ENCODE results near the gene BAIAP2.

The BAIAP2 gene

DNA sequence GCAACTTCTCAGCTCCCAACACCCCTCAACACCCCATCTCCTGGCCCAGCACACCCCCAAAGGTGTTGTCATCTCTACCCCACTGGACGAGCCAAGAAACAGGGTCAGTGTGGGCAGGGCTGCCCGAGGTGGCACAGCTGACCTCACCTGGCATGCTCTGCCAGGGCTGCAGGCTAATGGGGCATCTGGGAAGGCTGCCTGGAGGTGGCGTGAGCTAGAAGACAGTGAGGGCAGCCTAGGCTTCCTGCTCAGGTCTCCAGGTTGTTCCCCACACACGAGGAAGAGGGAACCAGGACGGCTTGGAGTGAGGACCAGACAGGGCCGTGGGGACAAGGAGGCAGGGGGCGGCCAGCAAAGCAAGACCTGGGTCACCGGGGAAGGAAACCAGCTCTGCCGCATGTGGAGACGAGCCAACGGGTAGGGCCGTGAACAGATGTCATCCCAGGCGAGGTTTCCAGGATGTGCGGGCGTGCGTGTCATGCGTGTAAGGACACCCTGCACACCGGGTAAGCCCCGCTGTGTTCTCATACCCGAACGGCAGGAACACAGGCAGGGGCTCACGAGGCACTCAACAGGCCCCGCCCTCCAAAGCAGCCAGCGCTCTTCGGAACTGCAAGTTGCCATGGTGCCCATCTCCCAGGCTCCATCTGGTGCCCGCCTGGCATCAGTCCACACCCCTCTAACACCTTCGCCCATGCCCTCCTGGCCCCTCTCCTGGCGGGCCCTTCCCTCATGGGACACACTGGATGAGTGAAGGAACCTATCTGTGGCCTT is 100.7 kb downstream of the BAIAP2 start:
- H3K9me2 ChIP-seq (replicated peaks; ENCODE audit: insufficient read depth, low read length), result no peaks in the 10 kb centered on the region
- no peaks in the 10 kb centered on the region for H4K20me1 ChIP-seq (ENCODE audit: insufficient read depth, low read length)
- H3K36me3 ChIP-seq (replicated peaks; ENCODE audit: insufficient read depth, low read length), result no peaks in the 10 kb centered on the region
- H3K79me2 ChIP-seq (ENCODE audit: low read length), result no peaks in the 10 kb centered on the region
- H3K27me3 ChIP-seq (replicated peaks; ENCODE audit: insufficient read depth, low read length), result peaks cover 77% of the 10 kb centered on the region
- no peak overlapping the region for H3K27ac ChIP-seq (ENCODE audit: low read length)
- no peaks in the 10 kb centered on the region for H3K4me1 ChIP-seq (ENCODE audit: low read length)
- TF ChIP-seq EZH2phosphoT487 (IDR thresholded peaks at IDR 0.05; ENCODE audit: low read length) (no peak), EZH2 (optimal IDR thresholded peaks at IDR 0.05; ENCODE audit: low read depth, low read length) (no peak)
- TF ChIP-seq, protein P1, sequence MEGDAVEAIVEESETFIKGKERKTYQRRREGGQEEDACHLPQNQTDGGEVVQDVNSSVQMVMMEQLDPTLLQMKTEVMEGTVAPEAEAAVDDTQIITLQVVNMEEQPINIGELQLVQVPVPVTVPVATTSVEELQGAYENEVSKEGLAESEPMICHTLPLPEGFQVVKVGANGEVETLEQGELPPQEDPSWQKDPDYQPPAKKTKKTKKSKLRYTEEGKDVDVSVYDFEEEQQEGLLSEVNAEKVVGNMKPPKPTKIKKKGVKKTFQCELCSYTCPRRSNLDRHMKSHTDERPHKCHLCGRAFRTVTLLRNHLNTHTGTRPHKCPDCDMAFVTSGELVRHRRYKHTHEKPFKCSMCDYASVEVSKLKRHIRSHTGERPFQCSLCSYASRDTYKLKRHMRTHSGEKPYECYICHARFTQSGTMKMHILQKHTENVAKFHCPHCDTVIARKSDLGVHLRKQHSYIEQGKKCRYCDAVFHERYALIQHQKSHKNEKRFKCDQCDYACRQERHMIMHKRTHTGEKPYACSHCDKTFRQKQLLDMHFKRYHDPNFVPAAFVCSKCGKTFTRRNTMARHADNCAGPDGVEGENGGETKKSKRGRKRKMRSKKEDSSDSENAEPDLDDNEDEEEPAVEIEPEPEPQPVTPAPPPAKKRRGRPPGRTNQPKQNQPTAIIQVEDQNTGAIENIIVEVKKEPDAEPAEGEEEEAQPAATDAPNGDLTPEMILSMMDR (IDR thresholded peaks at IDR 0.05; ENCODE audit: low read length), result no peak
- no peaks in the 10 kb centered on the region for H3K9me3 ChIP-seq (replicated peaks; ENCODE audit: insufficient read depth, low read length)
- H3F3A ChIP-seq (ENCODE audit: insufficient read depth, low read length), result no peaks in the 10 kb centered on the region
- H3K9ac ChIP-seq (ENCODE audit: low read length), result no peak overlapping the region
- H3K4me3 ChIP-seq (ENCODE audit: low read length), result no peak overlapping the region
- no peak for DNase-seq
- H3K4me2 ChIP-seq (ENCODE audit: low read depth, low read length), result no peak overlapping the region
- H2AFZ ChIP-seq (ENCODE audit: low read length), result no peak overlapping the region

DNA sequence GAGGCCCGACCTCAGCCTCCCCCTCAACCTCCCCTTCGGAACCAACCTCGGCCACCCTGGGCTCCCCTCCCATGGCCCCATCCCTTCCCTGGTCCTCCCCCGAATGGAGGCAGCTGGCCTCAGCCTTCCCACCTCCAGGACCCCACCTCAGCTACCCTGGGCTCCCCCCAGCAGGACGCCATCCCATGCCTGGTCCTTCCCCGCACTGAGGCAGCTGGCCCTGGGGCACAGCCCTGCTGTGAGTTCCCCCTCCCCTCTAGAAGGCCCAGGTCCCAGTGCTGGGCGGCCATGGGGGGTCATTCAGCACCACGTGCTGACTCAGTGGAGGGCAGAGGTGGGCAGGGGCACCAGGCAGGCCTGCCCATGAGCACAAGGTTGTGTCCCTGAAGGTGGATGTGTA is 101.4 kb downstream of the BAIAP2 start:
- peaks cover 77% of the 10 kb centered on the region for H3K27me3 ChIP-seq (replicated peaks; ENCODE audit: insufficient read depth, low read length)
- H2AFZ ChIP-seq (ENCODE audit: low read length), result no peak overlapping the region
- no peak for TF ChIP-seq EZH2 (optimal IDR thresholded peaks at IDR 0.05; ENCODE audit: low read depth, low read length)
- TF ChIP-seq, protein P1 (IDR thresholded peaks at IDR 0.05; ENCODE audit: low read length), result no peak
- TF ChIP-seq EZH2phosphoT487 (IDR thresholded peaks at IDR 0.05; ENCODE audit: low read length), result no peak
- no peaks in the 10 kb centered on the region for H3K9me3 ChIP-seq (replicated peaks; ENCODE audit: insufficient read depth, low read length)
- no peaks in the 10 kb centered on the region for H3F3A ChIP-seq (ENCODE audit: insufficient read depth, low read length)
- no peak for DNase-seq
- no peak overlapping the region for H3K27ac ChIP-seq (ENCODE audit: low read length)
- H3K79me2 ChIP-seq (ENCODE audit: low read length), result no peaks in the 10 kb centered on the region
- no peak overlapping the region for H3K4me2 ChIP-seq (ENCODE audit: low read depth, low read length)
- H3K9me2 ChIP-seq (replicated peaks; ENCODE audit: insufficient read depth, low read length), result no peaks in the 10 kb centered on the region
- no peak overlapping the region for H3K4me3 ChIP-seq (ENCODE audit: low read length)
- no peaks in the 10 kb centered on the region for H3K4me1 ChIP-seq (ENCODE audit: low read length)
- H3K9ac ChIP-seq (ENCODE audit: low read length), result no peak overlapping the region
- no peaks in the 10 kb centered on the region for H3K36me3 ChIP-seq (replicated peaks; ENCODE audit: insufficient read depth, low read length)
- no peaks in the 10 kb centered on the region for H4K20me1 ChIP-seq (ENCODE audit: insufficient read depth, low read length)

DNA sequence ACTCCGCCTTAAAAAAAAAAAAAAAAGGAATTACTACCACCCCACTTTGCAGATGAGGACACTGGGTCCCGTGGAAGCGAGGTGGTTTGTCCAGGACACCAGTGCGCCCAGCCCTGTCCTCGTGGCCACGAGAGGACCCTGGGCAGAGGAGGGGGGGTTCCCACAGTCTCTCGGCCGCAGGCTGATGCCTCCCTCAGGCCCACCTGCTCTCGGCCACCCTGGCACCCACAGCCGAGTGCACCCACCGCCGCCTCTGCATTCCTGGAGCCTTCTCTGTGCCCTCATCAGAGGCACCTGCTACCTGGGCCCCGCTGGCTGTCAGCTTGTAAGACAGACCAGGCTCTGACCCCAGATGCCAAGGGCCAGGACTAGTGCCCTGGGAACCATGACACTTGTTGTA is 102.3 kb downstream of the BAIAP2 start:
- Histone ChIP-seq H3K27ac (ENCODE audit: low read length) (no peak overlapping the region), H3K9ac (ENCODE audit: low read length) (no peak overlapping the region), H3F3A (ENCODE audit: insufficient read depth, low read length) (no peaks in the 10 kb centered on the region), H3K9me2 (replicated peaks; ENCODE audit: insufficient read depth, low read length) (no peaks in the 10 kb centered on the region), H3K4me3 (ENCODE audit: low read length) (no peak overlapping the region), H3K79me2 (ENCODE audit: low read length) (no peaks in the 10 kb centered on the region), H3K4me1 (ENCODE audit: low read length) (no peaks in the 10 kb centered on the region), H4K20me1 (ENCODE audit: insufficient read depth, low read length) (no peaks in the 10 kb centered on the region), H3K4me2 (ENCODE audit: low read depth, low read length) (no peak overlapping the region), H3K27me3 (replicated peaks; ENCODE audit: insufficient read depth, low read length) (peaks cover 77% of the 10 kb centered on the region), H3K9me3 (replicated peaks; ENCODE audit: insufficient read depth, low read length) (no peaks in the 10 kb centered on the region), H2AFZ (ENCODE audit: low read length) (no peak overlapping the region), H3K36me3 (replicated peaks; ENCODE audit: insufficient read depth, low read length) (no peaks in the 10 kb centered on the region)
- TF ChIP-seq, protein P1 (IDR thresholded peaks at IDR 0.05; ENCODE audit: low read length), result no peak
- TF ChIP-seq EZH2phosphoT487 (IDR thresholded peaks at IDR 0.05; ENCODE audit: low read length) (no peak), EZH2 (optimal IDR thresholded peaks at IDR 0.05; ENCODE audit: low read depth, low read length) (no peak)
- DNase-seq, result no peak
